ENCODE measurements around the gene PHTF2. TPM values are rescaled to one million over a fixed set of nuclear protein-coding genes. Genes with fewer than 3 reads are reported as not detected.

Gene PHTF2
- total RNA-seq, 1 experiment from 2014 or later: 62.2 TPM

GRCh38 chr7:77931841-77932240, 133.3 kb downstream of the PHTF2 start:
- Histone ChIP-seq H3K27me3 (no peaks in the 10 kb centered on the region), H3K4me3 (no peak overlapping the region), H3K4me1 (no peaks in the 10 kb centered on the region), H3K9me3 (replicated peaks) (no peaks in the 10 kb centered on the region), H3K36me3 (peaks cover 7% of the 10 kb centered on the region; the same call in 1 of the 2 replicates), H3K27ac (no peak overlapping the region)
- DNase-seq: no peak

GRCh38 chr7:77933394-77933793, 134.8 kb downstream of the PHTF2 start:
- H3K4me1 ChIP-seq: no peaks in the 10 kb centered on the region
- peaks cover 7% of the 10 kb centered on the region; the same call in 1 of the 2 replicates for H3K36me3 ChIP-seq
- no peaks in the 10 kb centered on the region for H3K27me3 ChIP-seq
- DNase-seq: peak in 1 of 2 experiments; percentile 23
- no peak overlapping the region for H3K4me3 ChIP-seq
- H3K9me3 ChIP-seq (replicated peaks): no peaks in the 10 kb centered on the region
- no peak overlapping the region for H3K27ac ChIP-seq

- no peak overlapping the region for H3K4me3 ChIP-seq
- no peaks in the 10 kb centered on the region for H3K4me1 ChIP-seq
- no peak overlapping the region for H3K27ac ChIP-seq
- H3K36me3 ChIP-seq: peaks cover 3% of the 10 kb centered on the region; the same call in 1 of the 2 replicates
- DNase-seq: no peak
- no peaks in the 10 kb centered on the region for H3K9me3 ChIP-seq (replicated peaks)
- no peaks in the 10 kb centered on the region for H3K27me3 ChIP-seq
Measured at GRCh38 chr7:77935652-77936348, 137.2 kb downstream of the PHTF2 start.

DNA sequence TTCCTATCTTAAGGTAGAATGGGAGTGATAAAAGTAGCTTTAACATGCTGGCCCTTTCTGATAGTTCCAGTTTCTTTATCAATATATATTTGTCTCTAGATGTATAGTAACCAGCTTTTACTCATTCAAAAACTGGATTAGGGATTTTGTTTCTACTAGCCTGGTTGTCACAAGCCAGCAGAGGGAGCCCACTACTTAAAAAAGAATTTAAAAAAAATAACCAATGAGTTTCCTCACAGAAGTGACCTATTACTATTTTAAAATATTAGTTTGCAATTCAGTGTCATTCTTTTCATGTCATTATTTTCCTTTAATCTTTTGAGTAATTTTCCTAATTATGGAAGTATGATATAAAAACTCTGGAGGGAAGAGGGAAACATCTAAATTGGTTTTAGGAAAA, 142.1 kb downstream of the PHTF2 start:
- Histone ChIP-seq H3K27ac (no peak overlapping the region), H3K36me3 (peaks cover 4% of the 10 kb centered on the region; the same call in 1 of the 2 replicates), H3K9me3 (replicated peaks) (no peaks in the 10 kb centered on the region), H3K27me3 (no peaks in the 10 kb centered on the region), H3K4me3 (no peak overlapping the region), H3K4me1 (no peaks in the 10 kb centered on the region)
- DNase-seq: peak; percentile 6 to 56

DNA sequence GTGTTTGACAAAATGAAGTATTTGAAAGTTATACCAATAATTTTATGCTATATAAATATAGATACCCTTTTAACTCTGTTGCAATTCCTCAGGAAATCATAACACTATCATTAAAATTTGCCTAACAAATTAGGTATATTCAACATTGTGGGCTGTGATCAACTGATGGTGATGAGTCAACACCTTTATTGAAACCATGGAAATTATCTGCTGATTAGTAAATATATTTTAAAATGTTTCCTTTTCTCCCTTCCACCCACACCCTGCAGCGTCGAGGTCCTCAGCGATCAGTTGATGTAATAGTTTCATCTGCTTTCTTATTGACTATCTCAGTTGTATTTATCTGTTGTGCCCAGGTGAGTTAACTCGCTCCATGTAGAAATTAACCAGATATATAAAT, 143.9 kb downstream of the PHTF2 start:
- no peaks in the 10 kb centered on the region for H3K27me3 ChIP-seq
- H3K36me3 ChIP-seq: peaks cover 4% of the 10 kb centered on the region; the same call in 1 of the 2 replicates
- no peaks in the 10 kb centered on the region for H3K4me1 ChIP-seq
- DNase-seq: no peak
- no peaks in the 10 kb centered on the region for H3K9me3 ChIP-seq (replicated peaks)
- no peak overlapping the region for H3K4me3 ChIP-seq
- H3K27ac ChIP-seq: no peak overlapping the region

DNA sequence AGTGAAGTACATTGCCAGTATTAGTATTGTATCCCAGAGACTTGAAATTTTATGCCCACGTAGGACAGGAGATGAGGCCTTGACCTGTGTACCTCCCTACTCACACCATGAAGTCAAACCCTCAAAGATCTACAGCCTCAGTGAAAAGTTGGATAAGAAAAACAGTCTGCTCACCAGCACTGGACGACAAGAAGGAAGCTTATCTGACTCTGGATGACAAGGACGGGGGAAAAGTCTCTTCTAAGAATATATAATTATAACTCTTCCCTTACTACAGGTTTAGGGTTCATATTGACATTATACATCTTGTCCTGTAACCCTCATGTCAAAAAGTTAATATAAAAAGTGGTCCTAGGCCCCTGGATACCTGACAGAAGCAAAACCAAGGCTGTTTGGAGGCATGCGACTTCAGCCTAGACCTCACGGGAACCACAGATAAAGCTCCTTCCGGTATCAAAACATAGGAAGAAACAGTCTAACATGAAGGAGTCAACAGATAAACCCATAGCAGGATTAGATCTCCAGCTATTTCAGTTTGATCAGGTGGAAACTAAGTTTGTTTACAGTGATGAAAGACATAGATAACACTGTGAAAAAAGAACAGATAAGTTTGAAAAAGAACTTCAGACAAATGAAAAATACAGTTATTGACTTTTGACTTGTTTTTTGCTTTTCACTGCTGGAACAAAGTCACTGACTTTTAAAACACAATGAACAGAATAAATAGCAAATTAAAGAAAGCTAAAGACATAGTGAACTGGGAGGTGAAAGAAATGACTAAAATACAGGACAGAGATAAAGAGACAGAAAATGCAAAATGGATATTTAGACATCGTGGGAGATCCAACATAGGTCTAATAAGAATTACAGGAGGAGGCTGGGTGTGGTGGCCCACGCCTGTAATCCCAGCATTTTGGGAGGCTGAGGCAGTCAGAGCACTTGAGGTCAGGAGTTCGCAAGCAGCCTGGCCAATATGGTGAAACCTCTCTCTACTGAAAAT, 145.9 kb downstream of the PHTF2 start:
- no peaks in the 10 kb centered on the region for H3K9me3 ChIP-seq (replicated peaks)
- H3K27ac ChIP-seq: no peak overlapping the region
- DNase-seq: no peak
- H3K36me3 ChIP-seq: peaks cover 4% of the 10 kb centered on the region; the same call in 1 of the 2 replicates
- H3K4me1 ChIP-seq: no peaks in the 10 kb centered on the region
- no peaks in the 10 kb centered on the region for H3K27me3 ChIP-seq
- H3K4me3 ChIP-seq: no peak overlapping the region

GRCh38 chr7:77950548-77950947, 152.0 kb downstream of the PHTF2 start:
- Histone ChIP-seq H3K4me3 (no peak overlapping the region), H3K9me3 (replicated peaks) (no peaks in the 10 kb centered on the region), H3K27ac (no peak overlapping the region), H3K4me1 (no peaks in the 10 kb centered on the region), H3K36me3 (0 out of 2 replicates have a peak, but pooled peaks cover 5% of the 10 kb centered on the region), H3K27me3 (no peaks in the 10 kb centered on the region)
- DNase-seq: no peak

- H3K9me3 ChIP-seq (replicated peaks): no peaks in the 10 kb centered on the region
- no peaks in the 10 kb centered on the region for H3K27me3 ChIP-seq
- 0 out of 2 replicates have a peak, but pooled peaks cover 5% of the 10 kb centered on the region for H3K36me3 ChIP-seq
- no peak overlapping the region for H3K4me3 ChIP-seq
- DNase-seq: no peak
- no peak overlapping the region for H3K27ac ChIP-seq
- H3K4me1 ChIP-seq: no peaks in the 10 kb centered on the region
Measured at GRCh38 chr7:77954773-77955555, 156.4 kb downstream of the PHTF2 start.

- H3K36me3 ChIP-seq: peaks cover 3% of the 10 kb centered on the region; the same call in 1 of the 2 replicates
- H3K9me3 ChIP-seq (replicated peaks): no peaks in the 10 kb centered on the region
- no peaks in the 10 kb centered on the region for H3K4me1 ChIP-seq
- H3K27me3 ChIP-seq: no peaks in the 10 kb centered on the region
- no peak for DNase-seq
- H3K27ac ChIP-seq: no peak overlapping the region
- no peak overlapping the region for H3K4me3 ChIP-seq
Measured at GRCh38 chr7:77958436-77958835, 159.9 kb downstream of the PHTF2 start.

DNA sequence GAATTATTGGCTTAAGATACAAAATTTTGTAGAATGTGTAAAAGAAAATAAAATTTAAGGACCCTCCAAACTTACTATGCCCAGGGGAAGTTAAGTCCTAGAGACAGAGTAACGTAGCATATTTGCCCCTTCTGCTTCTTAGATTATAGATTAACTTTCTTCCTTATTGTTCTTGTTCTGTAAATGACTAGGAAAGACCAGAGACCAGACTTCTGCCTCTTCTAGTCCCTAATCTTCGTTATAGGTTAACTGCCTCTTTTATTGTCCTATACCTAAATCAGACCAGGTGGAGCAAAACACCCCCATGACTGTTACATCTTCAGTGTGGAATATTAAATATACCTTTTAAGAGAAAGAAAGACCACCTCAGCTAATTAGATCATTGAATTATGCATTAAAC, 160.5 kb downstream of the PHTF2 start:
- no peak overlapping the region for H3K27ac ChIP-seq
- DNase-seq: no peak
- no peaks in the 10 kb centered on the region for H3K9me3 ChIP-seq (replicated peaks)
- H3K36me3 ChIP-seq: peaks cover 3% of the 10 kb centered on the region; the same call in 1 of the 2 replicates
- H3K27me3 ChIP-seq: no peaks in the 10 kb centered on the region
- H3K4me1 ChIP-seq: no peaks in the 10 kb centered on the region
- H3K4me3 ChIP-seq: no peak overlapping the region

DNA sequence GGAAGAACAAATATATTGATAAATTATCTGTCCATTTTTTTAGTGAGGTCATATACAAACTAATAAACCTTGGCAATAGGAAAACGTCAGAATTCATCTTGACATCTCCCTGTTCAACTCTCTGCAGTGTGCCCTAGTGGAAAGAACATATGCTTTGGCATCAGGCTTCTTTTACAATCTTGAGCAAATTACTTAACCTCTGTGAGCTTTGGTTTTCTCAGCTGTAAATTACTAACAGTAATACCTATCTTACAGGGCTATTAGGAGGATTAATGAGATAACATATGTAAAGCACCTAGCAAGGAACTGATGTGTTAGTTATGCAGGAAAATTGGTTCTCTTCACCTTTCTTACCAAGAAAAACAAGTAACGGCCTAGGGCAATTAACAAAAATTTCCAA, 161.8 kb downstream of the PHTF2 start:
- Histone ChIP-seq H3K4me1 (no peaks in the 10 kb centered on the region), H3K27ac (no peak overlapping the region), H3K36me3 (no peaks in the 10 kb centered on the region; the same call in 1 of the 2 replicates), H3K4me3 (no peak overlapping the region), H3K27me3 (no peaks in the 10 kb centered on the region), H3K9me3 (replicated peaks) (no peaks in the 10 kb centered on the region)
- no peak for DNase-seq

- Histone ChIP-seq H3K4me3 (no peak overlapping the region), H3K4me1 (no peaks in the 10 kb centered on the region; the same call in 1 of the 2 replicates), H3K27me3 (no peaks in the 10 kb centered on the region), H3K9me3 (replicated peaks) (no peaks in the 10 kb centered on the region), H3K27ac (no peak overlapping the region), H3K36me3 (no peaks in the 10 kb centered on the region)
- DNase-seq: no peak
Measured at GRCh38 chr7:77967429-77967828, 168.9 kb downstream of the PHTF2 start.

GRCh38 chr7:77971726-77972125, 173.2 kb downstream of the PHTF2 start:
- Histone ChIP-seq H3K9me3 (replicated peaks) (no peaks in the 10 kb centered on the region), H3K4me1 (no peaks in the 10 kb centered on the region; the same call in 1 of the 2 replicates), H3K36me3 (no peaks in the 10 kb centered on the region), H3K27me3 (no peaks in the 10 kb centered on the region), H3K27ac (no peak overlapping the region), H3K4me3 (no peak overlapping the region)
- no peak for DNase-seq

GRCh38 chr7:77975672-77976480, 177.3 kb downstream of the PHTF2 start:
- Histone ChIP-seq H3K27ac (no peak overlapping the region), H3K27me3 (no peaks in the 10 kb centered on the region), H3K36me3 (no peaks in the 10 kb centered on the region), H3K4me3 (no peak overlapping the region), H3K4me1 (no peaks in the 10 kb centered on the region), H3K9me3 (replicated peaks) (0 out of 2 replicates have a peak, but pooled peaks cover 3% of the 10 kb centered on the region)
- DNase-seq: no peak
